ENCODE data around the gene TOX2.

TOX2 gene

DNA sequence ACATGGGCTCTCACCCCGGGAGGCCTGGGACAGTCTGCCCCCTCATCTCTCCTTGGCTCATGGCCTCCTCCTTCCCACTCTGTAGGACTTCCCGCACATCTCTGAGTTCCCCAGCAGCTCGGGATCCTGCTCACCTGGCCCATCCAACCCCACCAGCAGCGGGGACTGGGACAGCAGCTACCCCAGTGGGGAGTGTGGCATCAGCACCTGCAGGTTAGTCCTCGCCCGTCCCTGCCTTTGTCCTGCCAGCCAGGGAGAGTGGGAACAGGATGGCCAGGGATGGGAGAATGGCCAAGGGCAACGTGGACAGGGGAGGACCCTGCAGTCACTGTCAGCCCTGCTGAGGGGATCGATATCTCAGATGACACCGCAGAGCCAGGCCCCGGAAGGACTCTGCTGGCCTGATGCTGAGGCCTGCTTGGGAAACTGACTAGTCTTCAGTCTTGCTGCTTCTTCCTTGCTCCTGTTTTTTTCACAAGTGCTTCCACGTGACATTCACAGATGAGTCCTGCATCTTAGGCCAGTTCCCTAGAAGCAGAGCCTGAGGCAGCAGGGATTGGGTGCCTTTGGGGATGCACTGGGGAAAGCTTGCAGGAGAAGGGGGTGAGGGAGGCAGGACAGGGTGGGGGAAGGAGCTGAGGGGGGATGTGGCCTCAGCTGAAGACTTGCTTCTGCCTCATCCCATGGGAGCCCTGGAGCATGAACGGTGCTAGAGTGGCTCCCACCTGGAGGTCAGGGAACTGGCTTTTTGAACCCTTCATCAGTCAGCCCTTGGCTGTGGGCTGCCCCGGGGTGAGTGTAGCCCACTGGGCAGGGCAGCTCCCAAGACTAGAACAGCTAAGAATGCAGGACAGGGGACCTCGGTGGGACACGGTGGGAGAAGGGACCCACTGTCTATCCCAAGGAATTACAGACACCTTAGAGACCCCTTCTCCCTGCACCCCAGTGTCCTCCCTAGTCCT is 152.3 kb downstream of the TOX2 start:
- DNase-seq, result no peak

DNA sequence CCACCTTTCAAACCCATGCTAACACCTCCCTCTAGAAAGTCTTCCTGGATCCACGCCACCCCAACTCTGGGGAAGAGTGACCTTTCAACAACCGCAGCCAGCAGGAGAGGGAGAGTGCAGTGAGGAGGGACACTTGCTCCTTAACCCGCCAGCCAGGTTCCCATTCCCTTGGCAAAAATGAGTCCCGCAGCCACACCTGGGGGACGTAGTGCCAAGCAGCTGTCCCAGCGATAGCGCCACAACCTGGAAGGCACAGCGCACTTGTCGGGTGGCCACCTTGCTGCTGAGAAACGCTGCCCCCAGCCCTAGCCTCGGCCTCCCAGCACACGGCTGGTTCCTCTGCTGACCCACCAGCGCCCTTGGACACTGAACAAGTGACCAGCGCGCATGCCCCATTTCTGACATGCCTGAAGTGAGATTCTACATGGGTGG is 153.0 kb downstream of the TOX2 start:
- DNase-seq, result no peak

DNA sequence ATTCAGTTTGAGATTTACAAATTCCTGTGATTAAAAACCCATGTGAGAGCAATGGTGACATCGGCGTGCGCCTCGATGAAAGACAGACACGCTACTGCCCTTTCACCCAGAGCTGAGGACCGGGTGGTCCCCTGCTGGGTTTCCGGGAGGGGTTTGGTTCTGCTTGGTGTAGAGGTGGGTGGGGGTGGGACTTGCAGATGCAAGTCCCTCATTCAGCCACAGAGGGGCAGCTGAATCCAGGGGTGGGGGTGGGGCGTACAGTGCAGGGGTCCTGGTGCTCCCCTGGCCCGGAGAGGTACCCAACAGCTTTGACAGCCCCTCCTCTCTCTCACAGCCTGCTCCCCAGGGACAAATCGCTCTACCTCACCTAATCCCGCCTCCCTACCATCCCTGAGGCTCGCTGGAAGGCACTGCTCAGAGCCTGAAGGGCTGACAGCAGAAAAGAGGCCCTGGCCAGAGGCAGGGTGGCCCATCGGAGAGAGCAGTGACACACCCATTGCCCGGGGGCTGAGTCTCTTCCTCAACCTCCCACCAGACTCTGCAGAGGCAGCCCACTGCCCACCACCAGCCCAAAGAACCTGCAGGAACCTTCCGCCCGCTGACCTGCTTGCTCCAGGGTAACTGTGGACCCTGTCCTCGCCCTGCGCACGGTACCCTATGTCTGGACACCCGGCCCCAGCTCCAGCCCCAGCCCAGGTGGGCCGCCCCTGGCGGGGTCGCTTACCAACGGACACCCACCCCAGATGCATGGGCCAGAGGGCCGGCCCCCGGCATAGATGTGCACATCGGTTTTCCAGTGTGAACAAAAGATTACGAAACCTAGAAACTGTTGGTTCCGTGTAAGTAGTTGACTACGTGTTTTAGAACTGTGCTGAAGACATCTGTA is 153.9 kb downstream of the TOX2 start:
- no peak for DNase-seq

DNA sequence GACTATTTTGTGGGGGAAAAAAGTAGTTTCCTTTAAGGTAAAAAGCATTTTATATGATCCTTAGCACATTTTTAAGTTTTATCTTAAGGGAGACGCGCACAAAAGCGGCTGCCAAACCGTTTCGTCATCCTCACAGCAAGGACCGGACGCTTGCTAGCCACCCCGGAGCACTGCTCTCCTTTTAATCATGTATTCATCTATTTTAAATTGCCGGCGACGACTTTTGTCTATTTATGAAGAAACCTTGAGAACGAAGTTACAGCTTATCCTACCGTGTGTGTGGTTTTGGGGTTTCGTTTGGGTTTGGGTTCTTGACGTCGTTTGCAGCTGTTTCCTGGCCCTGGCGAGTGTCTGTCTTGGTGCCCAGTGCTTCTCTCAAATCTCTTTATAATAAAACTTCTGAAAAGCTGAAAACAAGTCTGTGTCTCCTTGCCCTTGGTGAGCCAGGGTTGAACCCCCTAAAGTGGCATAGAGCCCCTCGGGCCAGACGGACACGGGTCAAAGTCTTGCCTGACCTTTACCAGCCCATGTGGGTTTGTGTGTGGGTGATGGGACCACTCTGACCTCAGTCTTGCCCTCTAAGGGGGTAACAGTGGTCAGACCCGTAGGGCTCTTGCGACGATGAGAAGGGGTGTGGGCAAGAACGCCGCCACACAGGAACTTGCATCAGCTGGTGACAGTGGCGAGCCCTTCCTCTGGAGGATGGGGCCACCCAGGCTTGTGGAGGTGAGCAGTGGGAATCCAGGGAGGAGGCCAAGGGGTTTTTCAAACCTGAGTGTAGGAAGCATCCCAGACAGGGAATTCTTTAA is 154.8 kb downstream of the TOX2 start:
- no peak for DNase-seq

DNA sequence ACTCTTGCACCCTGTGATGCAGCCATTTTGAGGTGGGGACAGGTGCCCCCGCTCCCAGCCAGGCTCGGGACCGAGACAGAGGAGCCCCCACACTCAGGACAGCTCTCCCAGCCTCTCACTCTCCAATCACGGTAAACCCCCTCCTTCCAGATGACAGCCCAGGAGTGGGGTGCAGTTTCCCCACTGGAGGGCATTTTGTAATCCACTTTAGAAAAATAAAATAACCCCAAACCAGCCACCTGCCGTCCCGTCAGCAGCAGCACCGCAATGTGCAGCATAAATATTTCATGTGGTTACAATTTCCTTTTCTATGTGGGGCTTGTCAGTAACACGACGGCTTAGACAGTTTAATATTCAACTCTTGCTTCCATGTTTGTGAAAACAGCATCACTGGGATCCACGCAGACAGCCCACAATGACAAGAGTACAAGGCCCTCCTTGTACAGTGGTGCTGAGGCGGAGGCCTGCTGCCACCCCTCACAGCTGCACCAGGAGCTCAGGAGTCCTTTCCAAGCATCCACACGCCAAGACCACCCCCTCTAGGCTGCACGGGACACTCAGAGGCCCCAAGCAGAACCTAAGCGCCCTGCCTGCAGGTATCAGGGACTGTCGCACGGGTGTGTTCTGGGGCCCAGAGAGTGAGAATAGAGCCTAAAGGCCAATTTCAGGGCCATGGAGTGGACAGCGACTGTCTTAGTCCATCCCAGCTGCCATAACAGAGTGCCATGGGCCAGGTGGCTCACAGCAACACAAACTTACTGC is 155.7 kb downstream of the TOX2 start:
- DNase-seq, result no peak

DNA sequence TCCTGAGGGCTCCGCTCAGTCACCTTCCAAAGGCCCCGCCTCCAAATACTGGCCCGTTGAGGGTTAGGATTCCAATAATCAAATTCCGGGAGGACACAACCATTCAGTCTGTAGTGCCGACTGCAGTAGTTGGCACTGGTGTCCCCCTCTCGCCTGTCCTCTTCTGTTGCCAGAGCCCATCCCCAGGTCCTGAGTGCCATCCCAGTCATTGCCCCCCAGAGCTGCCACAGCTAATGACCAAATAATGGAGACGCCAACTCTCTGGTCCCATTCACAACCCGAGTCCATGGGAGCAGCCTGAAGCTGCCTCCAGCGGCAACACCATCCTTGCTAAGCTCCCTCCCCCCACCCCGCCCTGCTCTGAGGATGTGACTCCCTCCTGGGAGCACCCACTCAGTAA is 156.4 kb downstream of the TOX2 start:
- DNase-seq, result no peak

DNA sequence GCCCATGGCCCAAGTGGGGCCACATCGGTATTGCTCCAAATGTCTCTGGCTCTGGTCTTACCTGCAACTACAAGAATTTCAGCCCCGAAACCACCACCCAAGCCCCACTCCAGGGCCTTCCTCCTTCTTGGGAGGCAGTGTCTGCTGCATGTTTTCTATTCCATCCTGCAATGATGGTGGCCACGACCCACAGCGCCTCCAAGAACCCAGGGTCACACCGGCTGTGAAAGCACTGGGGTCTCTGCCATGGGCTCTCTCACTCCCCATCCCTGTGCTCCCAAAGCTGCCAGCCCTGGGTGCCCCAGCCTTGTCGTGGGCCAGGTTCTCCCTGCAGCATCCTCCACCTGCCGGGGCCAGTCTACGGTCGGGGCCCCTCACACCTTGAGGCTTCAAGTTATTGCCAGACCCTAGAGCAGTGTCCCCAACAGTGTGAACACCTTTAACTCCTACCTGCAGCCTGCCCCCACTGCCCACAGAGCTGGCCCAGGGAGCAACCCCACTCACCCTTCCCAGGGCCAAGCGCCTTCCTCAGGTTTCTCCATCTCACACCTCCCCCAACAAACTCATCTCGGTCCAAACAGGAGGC is 157.0 kb downstream of the TOX2 start:
- DNase-seq, result no peak

DNA sequence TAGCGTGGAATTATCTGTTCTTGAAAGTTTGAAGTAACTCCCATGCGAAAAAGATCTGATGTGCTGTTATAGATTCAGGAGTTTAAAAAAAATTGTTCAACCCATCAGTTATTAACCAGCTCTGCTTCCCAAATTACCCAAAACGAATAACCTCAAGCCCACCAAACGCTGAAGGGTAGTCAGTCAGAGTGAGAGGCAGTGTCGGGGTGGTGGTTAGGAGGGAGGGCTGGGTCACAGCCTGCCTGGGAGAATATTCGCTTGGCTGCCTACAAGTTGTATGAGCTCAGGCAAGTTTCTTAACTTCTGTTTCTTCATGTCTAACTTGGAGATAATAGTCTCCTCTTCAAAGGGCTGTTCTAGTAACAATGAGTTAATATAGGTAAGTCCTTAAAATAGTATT is 157.7 kb downstream of the TOX2 start:
- no peak for DNase-seq

DNA sequence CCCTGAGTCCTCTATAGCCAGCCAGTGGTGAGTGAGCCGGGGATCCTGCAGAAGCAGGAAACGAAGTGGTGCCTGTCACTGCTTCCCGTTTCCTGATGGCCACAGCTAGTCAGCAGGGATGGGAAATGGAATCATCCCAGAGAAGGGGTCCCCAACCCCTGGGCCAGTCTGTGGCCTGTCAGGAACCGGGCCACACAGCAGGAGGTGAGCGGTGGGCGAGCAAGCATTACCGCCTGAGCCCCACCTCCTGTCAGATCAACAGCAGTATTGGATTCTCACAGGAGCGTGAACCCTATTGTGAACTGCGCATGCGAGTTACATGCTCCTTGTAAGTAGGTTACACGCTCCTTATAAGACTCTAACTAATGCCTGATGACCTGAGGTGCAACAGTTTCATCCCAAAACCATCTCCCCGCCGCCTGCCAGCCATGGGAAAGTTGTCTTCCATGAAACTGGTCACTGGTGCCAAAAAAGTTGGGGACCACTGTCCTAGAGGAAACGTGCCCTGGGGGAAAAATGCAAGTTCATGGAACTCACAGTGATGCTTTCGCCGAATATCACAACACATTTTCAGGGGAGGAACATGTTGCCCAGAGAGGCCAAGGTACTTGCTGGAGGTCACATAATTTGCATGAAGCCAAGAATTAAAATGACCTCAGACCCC is 158.5 kb downstream of the TOX2 start:
- DNase-seq, result no peak

DNA sequence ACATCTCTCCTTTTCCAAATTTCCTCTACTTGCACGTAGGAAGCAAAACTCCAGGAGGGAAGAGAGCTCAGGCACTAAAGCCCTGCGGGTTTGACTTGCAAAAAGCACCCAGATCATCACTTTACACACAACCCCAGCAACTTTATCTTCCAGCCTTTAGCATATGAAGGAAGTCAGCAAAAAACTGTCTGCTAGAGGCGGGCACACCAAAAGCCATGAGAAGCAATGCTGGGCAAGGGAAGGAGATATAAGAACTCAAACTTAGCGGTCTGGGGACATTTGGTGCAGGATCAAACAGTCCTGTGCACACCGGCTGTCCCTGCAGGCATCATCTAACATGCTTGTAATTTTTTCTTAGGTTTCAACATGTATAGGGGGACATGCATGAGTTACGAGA is 159.0 kb downstream of the TOX2 start:
- DNase-seq, result no peak

DNA sequence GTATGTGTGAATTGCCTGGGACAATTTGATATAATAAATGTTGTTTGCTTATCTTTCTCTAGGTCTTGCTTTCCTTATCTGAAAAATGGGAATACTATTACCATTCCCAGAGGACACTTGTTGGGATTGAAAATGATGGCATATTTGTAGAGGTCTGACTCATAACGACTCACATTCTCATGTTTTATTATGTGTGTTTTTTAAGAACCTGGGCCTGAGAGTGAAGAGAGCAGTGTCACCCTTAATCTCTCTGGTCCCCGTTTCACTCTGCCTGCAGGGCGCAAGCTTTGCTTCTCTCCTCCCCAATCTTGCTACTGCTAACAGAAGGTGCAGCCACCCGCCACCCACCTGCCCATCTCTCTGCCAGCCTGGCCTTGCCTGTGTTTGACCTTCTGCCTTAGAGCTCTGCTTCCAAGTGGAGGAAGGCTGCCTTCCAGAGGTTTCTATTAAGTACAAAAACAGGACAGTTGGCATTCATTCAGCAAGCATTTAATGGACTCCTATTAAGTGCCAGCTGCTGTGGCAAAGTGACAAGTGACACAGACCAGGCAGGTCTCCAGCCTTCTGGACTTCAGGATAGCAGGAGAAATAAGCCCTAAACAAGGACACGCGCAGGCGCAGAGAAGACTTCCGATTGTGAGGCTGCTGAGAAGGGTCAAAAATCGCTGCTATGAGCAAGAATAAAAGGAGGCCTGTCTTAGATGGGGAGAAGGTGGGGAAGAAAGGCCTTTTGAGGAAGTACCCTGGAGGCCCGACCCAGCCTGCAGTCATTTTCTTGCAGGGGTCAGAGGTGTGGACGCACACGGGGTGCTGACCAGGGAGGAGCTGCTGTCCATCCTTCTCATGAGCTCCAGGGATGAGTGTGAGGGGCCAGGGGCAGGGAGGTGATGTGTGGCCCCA is 159.8 kb downstream of the TOX2 start:
- no peak for DNase-seq

DNA sequence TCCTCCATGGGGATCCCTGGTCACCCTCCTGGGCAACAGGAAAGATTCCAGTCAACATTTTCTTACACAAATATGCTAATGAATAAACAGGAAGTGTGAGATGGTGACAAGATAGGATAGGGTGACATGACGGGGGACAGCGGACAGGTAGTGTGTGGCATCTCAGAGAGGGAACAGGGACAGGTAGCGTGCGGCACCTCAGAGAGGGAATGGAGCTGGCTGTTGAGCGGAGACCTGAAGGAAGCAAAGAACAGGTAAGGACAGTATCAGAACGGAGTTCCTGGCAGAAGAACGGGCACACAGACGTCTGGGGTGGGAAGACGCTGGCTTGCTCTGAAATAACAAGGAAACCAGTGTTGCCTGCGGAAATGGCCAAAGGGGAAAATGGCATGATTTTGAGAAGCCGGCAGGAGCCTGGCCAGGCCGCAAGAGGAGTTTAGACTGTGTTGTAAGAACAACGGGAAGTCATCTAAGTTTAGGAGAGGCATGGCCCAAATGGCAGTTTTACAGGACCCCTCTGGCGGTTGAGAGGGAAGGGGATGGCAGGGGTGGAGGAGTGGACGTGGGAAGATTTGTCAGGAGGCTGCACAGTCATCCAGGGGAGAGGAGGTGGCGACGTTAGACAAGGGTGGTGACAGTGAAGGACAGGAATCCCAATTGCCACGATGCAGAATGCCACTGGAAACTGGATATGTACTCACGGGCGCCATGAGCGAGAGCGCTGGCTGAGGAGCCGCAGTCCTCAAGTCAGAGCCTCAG is 160.7 kb downstream of the TOX2 start:
- DNase-seq, result no peak

DNA sequence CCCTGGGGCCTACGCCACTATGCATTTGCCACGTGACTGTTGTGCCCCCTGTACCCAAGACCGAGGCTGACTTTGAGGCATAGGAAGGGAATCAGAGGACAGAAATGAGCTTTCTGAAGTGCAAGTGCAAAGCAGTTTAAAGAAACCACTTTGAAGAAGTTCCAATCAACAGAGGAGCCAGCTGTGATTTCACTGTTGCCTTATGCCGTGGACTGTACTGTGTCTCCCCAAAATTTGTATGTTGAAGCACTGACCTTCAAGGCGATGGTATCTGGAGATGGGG is 161.2 kb downstream of the TOX2 start:
- DNase-seq, result no peak

DNA sequence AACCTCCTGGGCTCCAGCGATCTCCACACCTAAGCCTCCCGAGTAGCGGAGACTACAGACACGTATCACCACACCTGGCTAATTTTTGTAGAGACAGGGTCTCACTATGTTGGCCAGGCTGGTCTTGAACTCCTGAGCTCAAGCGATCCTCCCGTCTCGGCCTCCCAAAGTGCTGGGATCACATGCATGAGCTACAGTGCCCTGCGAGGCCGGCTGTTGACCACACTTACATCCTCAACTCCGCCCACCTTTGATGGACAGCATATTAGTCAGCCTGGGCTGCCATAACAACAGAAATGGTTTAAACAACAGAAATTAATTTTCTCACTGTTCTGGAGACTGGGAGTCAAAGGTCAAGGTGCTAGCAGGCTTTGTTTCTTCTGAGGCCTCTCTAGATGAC is 164.6 kb downstream of the TOX2 start:
- DNase-seq, result no peak

DNA sequence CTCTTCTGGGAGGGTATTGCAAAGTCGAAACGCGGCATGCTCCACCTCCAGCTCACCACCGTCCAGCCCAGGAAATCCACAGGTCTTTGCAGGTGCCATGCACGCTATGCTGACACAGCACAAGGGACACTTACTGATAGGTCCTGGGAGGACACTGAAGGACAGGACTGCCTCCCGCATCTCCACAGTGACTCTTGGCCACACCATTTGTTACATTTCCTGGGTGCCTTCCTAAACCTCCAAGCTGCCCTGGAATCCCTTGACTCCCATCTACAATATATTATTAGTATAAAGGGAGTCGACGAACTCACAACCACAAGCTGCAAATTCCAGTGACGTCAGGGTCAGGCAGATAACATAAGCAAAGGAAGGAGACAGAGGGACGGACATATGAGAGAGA is 165.4 kb downstream of the TOX2 start:
- DNase-seq, result no peak

DNA sequence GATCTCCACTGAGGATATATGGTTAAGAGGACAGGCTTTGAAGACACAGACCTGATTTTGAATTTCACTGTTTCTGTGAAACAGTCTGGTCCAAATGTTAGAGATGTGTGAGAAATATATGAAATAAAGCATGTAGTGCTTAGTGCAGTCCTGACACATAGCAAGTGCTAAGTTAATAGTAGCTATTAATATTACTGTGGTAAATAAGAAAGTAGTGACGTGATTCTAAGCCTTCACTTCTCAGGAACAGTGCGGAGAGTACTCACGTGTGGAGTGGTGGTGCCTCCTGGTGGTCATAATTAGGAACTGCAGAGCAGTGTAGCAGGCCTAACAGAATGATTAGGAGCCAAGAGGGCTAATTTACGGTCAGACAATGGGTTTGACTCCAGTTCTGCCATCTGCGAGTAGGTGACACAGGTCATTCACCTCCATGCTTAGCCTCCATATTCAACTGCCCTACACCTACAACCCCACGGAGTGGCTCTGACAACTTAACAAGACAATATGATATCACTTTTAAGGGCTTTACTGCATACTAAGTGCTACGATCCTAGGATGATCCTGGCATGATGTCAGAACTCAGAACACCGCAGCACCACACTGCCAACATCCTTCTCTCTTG is 166.1 kb downstream of the TOX2 start:
- peak; percentile 77 for DNase-seq

DNA sequence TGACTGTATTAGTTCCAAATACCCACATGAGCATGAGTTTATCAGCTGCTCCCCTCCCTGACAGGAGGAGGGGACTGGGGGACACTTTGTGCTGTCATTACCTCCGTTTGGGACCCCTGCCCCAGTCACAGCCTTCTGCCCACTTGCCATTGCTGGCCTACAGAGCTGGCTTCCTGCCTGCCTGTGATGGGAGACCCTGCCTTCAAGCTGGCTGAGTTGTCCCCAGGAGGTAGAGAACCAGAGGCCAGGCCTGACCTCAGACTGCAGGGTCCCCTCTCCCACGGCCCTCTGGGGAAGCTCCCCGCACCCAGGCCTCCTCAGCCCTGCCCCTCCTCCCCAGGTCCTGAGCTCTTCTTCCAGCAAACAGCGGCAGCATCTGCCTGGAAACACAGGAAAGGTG is 166.8 kb downstream of the TOX2 start:
- no peak for DNase-seq

DNA sequence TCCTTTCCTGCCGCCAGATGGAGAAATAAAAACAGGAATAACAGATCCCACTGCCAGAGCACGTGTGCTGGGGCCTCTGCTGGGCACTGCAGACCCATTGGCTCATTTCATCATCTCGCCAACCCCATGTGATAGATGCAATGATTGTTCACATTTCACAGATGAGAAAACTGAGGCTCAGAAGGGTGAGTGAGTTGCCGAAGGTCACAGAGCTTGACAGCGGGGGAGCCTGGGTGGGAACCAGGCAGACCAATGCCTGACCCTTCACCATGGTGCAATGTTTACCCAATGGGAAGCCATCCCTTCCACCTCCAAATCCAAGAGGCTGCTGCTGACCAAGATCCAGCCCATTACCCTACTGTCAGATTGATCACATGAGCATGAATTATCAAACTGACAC is 167.2 kb downstream of the TOX2 start:
- DNase-seq, result no peak

Measured in NCI-H1417 treated with DMSO at 0.1 percent for 48 hours (cell line).